ENCODE measurements around the gene SCG2.

- TF ChIP-seq GATA3 (IDR thresholded peaks at IDR 0.05; ENCODE audit: low read depth, low read length) (no peak), GATA2 (IDR thresholded peaks at IDR 0.05; ENCODE audit: low read depth, low read length) (no peak)
Measured at GRCh38 chr2:223585666-223586065, 16.5 kb downstream of the SCG2 start.

Data from SH-SY5Y (cell line).